ENCODE measurements around the gene SPHK2. TPM values are rescaled to one million over a fixed set of nuclear protein-coding genes. Genes with fewer than 3 reads are reported as not detected.

Gene SPHK2
- total RNA-seq, 1 donor from 2014 or later: 137 TPM

GRCh38 chr19:48664476-48664875, 45.2 kb downstream of the SPHK2 start:
- no peak for DNase-seq (ENCODE audit: low spot score, unreplicated experiment)
- Mint-ChIP-seq H3K36me3 (ENCODE audit: insufficient read depth) (no peaks in the 10 kb centered on the region), H3K4me1 (ENCODE audit: low read depth) (no peaks in the 10 kb centered on the region)

DNA sequence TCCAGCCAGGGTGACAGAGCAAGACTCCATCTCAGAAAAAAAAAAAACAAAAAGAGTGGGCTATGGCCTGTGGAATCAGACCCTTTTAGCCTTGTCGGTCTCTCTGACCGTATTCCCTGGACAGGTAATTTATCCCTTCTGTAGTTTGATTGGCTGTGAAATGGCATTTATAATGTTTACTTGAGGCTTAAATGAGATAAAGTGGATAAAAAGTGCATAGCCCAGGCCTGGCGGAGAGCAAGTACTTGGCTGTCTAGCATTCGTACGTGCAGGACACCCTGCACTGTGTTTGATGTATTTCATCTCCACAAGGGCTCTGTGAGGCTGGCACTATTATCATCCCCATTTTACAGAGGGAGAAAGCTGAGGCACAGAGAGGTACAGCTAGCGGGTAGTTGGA, 46.5 kb downstream of the SPHK2 start:
- H3K9me3 Mint-ChIP-seq (ENCODE audit: low read depth): peaks cover 3% of the 10 kb centered on the region

More at GRCh38 chr19:48664476-48664875, 45.2 kb downstream of the SPHK2 start:
- Mint-ChIP-seq H3K9me3 (ENCODE audit: low read depth) (peaks cover 3% of the 10 kb centered on the region), H3K27me3 (peaks cover 3% of the 10 kb centered on the region), H3K4me3 (ENCODE audit: low read depth) (no peak overlapping the region), H3K27ac (no peak overlapping the region)
- TF ChIP-seq, protein P1, sequence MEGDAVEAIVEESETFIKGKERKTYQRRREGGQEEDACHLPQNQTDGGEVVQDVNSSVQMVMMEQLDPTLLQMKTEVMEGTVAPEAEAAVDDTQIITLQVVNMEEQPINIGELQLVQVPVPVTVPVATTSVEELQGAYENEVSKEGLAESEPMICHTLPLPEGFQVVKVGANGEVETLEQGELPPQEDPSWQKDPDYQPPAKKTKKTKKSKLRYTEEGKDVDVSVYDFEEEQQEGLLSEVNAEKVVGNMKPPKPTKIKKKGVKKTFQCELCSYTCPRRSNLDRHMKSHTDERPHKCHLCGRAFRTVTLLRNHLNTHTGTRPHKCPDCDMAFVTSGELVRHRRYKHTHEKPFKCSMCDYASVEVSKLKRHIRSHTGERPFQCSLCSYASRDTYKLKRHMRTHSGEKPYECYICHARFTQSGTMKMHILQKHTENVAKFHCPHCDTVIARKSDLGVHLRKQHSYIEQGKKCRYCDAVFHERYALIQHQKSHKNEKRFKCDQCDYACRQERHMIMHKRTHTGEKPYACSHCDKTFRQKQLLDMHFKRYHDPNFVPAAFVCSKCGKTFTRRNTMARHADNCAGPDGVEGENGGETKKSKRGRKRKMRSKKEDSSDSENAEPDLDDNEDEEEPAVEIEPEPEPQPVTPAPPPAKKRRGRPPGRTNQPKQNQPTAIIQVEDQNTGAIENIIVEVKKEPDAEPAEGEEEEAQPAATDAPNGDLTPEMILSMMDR (IDR thresholded peaks at IDR 0.05; ENCODE audit: unreplicated experiment): no peak

DNA sequence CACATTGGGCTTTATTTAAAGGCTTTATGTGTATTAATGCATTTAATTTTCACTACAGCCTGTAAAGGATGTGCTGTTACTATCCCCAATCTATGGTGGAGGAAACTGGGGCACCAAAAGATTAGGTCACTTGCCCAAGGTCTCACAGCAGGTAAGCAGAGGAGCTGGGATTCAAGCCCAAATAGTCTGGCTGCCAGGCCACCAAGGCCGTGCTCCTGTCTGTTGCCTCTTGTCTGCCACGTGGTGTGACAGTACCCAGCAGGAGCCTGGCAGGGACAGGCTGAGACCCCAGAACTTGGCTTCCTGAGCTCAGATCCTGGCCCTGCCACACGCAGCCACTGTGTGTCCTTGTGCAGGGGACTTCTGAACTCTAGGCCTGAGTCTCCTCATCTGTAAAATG, 49.0 kb downstream of the SPHK2 start:
- TF ChIP-seq, protein P1 (IDR thresholded peaks at IDR 0.05; ENCODE audit: unreplicated experiment): no peak
- H3K27me3 Mint-ChIP-seq: peaks cover 7% of the 10 kb centered on the region
- no peaks in the 10 kb centered on the region for H3K9me3 Mint-ChIP-seq (ENCODE audit: low read depth)
- DNase-seq (ENCODE audit: low spot score, unreplicated experiment): no peak
- H3K4me3 Mint-ChIP-seq (ENCODE audit: low read depth): no peak overlapping the region
- peaks cover 3% of the 10 kb centered on the region for H3K4me1 Mint-ChIP-seq (ENCODE audit: low read depth)
- no peaks in the 10 kb centered on the region for H3K36me3 Mint-ChIP-seq (ENCODE audit: insufficient read depth)
- H3K27ac Mint-ChIP-seq: no peak overlapping the region

More for the DNA sequence above, 46.5 kb downstream of the SPHK2 start:
- no peak overlapping the region for H3K4me3 Mint-ChIP-seq (ENCODE audit: low read depth)
- H3K27me3 Mint-ChIP-seq: peaks cover 3% of the 10 kb centered on the region
- TF ChIP-seq, protein P1 (IDR thresholded peaks at IDR 0.05; ENCODE audit: unreplicated experiment): no peak
- no peaks in the 10 kb centered on the region for H3K4me1 Mint-ChIP-seq (ENCODE audit: low read depth)
- H3K36me3 Mint-ChIP-seq (ENCODE audit: insufficient read depth): no peaks in the 10 kb centered on the region
- DNase-seq (ENCODE audit: low spot score, unreplicated experiment): no peak
- H3K27ac Mint-ChIP-seq: no peak overlapping the region

DNA sequence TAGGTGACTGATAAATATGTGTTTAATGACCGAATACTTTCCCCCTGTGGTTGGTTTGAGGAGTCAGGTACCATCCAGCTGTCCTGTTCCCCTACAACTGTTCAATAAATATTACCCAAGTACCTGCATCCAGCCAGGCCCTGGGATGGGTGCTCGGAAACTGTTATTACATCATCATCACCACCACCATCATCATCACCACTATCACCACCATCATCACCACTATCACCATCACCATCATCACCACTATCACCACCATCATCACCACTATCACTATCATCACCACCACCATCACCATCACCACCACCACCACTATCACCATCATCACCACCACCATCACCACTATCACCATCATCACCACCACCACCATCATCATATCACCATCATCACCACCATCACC, 49.5 kb downstream of the SPHK2 start:
- Mint-ChIP-seq H3K27me3 (peaks cover 10% of the 10 kb centered on the region), H3K4me3 (ENCODE audit: low read depth) (no peak overlapping the region), H3K4me1 (ENCODE audit: low read depth) (peaks cover 3% of the 10 kb centered on the region), H3K9me3 (ENCODE audit: low read depth) (no peaks in the 10 kb centered on the region), H3K36me3 (ENCODE audit: insufficient read depth) (no peaks in the 10 kb centered on the region), H3K27ac (peak overlapping the region; percentile 3)
- TF ChIP-seq, protein P1 (IDR thresholded peaks at IDR 0.05; ENCODE audit: unreplicated experiment): no peak
- DNase-seq (ENCODE audit: low spot score, unreplicated experiment): no peak

DNA sequence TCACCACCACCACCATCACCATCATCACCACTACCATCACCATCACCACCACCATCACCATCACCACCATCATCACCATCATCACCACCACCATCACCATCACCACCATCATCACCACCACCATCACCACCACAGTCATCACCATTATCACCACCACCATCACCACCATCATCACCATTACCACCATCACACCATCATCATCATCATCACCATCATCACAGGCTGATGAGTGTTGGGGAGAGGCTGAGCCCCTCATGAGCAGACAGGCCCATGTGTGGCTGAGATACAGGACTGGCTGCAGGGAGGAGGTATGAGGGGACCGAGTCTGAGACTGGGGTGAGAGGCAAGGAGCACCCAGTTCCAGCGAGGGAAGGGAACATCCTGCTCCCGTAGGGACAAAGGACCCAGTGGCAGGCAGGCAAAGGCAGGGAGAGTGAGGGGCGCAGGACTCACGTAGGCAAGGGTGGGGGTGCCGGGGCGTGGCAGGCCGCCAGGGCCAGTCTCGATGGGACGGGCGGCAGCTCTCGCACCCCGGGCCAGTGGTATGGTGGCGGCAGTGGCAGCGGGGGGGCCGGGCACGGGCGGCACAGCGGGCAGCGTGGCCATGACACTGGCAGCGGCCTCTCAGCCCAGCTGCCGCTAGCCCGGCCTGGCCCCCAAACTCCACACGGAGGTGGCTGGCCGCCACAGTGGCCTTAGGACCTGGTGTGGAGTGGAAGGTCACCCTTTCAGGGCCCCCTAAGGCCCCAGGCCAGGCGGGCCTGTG, 50.8 kb downstream of the SPHK2 start:
- peaks cover 21% of the 10 kb centered on the region for H3K27me3 Mint-ChIP-seq
- DNase-seq (ENCODE audit: low spot score, unreplicated experiment): no peak
- no peak overlapping the region for H3K27ac Mint-ChIP-seq
- H3K4me3 Mint-ChIP-seq (ENCODE audit: low read depth): no peak overlapping the region
- H3K9me3 Mint-ChIP-seq (ENCODE audit: low read depth): no peaks in the 10 kb centered on the region
- TF ChIP-seq, protein P1 (IDR thresholded peaks at IDR 0.05; ENCODE audit: unreplicated experiment): no peak
- H3K36me3 Mint-ChIP-seq (ENCODE audit: insufficient read depth): no peaks in the 10 kb centered on the region
- peaks cover 3% of the 10 kb centered on the region for H3K4me1 Mint-ChIP-seq (ENCODE audit: low read depth)
